ENCODE results near the gene BCAR3.

BCAR3 gene

DNA sequence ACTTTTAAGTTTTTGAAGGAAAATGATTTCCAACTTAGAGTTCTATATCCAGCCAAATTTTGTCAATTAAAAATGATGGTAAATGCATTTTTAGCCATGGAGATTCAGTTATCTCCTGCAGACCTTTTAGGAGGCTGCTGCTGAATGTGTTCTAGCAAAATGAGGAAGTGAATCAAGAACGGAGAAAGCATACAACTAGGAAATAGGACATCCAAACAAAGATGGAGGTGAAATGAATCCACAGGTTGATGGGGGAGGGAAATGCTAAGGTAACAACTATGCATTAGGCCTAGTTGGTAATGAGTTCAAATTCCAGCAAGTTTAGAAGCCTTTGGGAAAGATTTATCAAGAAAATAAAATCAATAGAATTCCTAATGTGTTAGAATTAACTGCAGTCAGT lies 153.2 kb downstream of the BCAR3 start:
- no peak for DNase-seq

DNA sequence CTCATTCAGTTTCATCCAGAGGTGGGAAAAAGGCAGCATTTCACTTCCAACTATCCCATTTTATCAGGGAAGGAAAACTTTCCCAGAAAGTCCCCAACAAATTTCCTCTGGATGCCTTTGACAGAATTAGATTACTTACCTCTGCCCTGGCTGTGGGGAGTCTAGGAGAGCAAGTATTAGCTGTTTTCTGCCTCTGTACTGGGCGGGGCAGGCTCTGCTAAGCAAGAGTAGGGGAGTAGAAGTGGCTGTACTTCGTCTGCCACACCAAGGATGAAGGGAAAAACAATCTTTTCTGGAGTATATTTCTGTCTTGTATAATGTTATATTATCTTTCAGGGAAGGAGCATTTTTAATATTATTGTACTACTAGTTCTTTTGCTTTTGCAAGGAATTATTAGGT lies 155.2 kb downstream of the BCAR3 start:
- DNase-seq: no peak

GRCh38 chr1:93525431-93525830 lies 156.2 kb downstream of the BCAR3 start:
- no peak for DNase-seq

GRCh38 chr1:93522721-93523120 lies 158.9 kb downstream of the BCAR3 start:
- no peak for DNase-seq

DNA sequence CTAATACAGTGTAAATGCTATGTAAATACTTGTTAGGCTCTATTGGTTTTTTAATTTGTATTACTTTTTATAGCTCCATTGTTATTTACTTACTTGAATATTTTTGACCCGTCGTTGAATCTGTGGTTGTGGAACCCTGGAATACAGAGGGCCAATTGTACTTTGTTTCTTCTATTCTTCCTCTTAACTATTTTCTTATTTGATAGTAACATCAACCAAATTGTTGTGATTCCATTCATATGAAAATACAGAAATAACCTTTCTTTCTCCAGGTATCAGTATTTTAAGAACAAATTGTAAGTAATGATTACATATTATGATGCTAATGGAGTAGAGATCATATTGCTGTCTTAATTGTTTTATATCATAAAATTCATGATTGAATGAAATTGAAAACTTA lies 160.0 kb downstream of the BCAR3 start:
- no peak for DNase-seq

GRCh38 chr1:93519199-93519829 lies 162.3 kb downstream of the BCAR3 start:
- DNase-seq: no peak

- no peak for DNase-seq
These were observed 163.1 kb downstream of the BCAR3 start for GRCh38 chr1:93518516-93518915.

DNA sequence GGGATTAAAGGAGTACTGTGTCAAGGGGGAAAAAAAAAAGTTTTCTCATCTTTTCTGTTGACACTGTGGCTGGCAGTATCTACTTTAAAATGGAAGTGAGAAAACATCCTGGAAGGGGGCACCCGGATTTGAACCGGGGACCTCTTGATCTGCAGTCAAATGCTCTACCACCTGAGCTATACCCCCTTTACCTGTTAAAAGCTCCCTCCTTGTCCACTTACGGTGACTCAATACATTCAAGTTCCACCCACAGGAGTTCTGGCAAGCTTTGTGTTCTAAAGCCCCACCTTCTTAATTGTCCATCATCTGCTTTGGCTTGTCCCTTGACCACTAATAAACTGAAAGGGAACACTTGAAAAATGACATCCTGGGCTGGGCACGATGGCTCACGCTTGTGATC lies 165.5 kb downstream of the BCAR3 start:
- no peak for DNase-seq

Data from CD4-positive, alpha-beta T cell treated with Interleukin-17A for 1 hour (primary cell).